Hepatocyte (in vitro differentiated cells): ENCODE data around the gene CHPT1. TPM values are rescaled to one million over a fixed set of nuclear protein-coding genes. Genes with fewer than 3 reads are reported as not detected.
"Not testable (repeated sequence)": the region's sequence is repeated elsewhere in the genome, so short reads cannot be mapped to it uniquely, and the experiment has no call there.

Experiments used
- DNase-seq: peaks from one replicate; pipeline ENCODE4 v3.0.0-alpha.2; 2016; ENCODE audit warnings: low spot score
- H2AFZ ChIP-seq: fragments of 200-600 bp; sonication (generic); 2 replicates; pipeline ENCODE4 v1.6.0; 2016; ENCODE audit warnings: antibody characterized with exemption, mild to moderate bottlenecking
- H3K27ac ChIP-seq: fragments of 200-600 bp; sonication (generic); 2 replicates; pipeline ENCODE4 v1.5.1; 2016; ENCODE audit warnings: mild to moderate bottlenecking
- H3K27me3 ChIP-seq: fragments of 200-600 bp; sonication (generic); 2 replicates; pipeline ENCODE4 v1.6.1; 2016
- H3K36me3 ChIP-seq: fragments of 200-600 bp; sonication (generic); replicated peaks from 2 replicates; pipeline ENCODE4 v1.5.1; 2016; ENCODE audit warnings: low read depth; ENCODE audit not compliant: insufficient read depth
- H3K4me1 ChIP-seq: fragments of 200-600 bp; sonication (generic); 2 replicates; pipeline ENCODE4 v1.5.1; 2016; ENCODE audit warnings: mild to moderate bottlenecking, moderate library complexity; ENCODE audit not compliant: insufficient read depth
- H3K4me2 ChIP-seq: fragments of 200-600 bp; sonication (generic); 2 replicates; pipeline ENCODE4 v1.6.0; 2016
- H3K4me3 ChIP-seq: fragments of 200-600 bp; sonication (generic); 2 replicates; pipeline ENCODE4 v1.5.1; 2016; ENCODE audit warnings: mild to moderate bottlenecking
- H3K79me2 ChIP-seq: fragments of 200-600 bp; sonication (generic); 2 replicates; pipeline ENCODE4 v1.6.0; 2017; ENCODE audit warnings: mild to moderate bottlenecking
- H3K9me2 ChIP-seq: fragments of 200-600 bp; sonication (generic); replicated peaks from 2 replicates; pipeline ENCODE4 v1.6.0; 2017; ENCODE audit warnings: mild to moderate bottlenecking; ENCODE audit not compliant: insufficient read depth
- H3K9me3 ChIP-seq: fragments of 200-600 bp; sonication (generic); 2 replicates; pipeline ENCODE4 v1.5.1; 2016; ENCODE audit warnings: low read depth, mild to moderate bottlenecking
- H4K20me1 ChIP-seq: fragments of 200-600 bp; sonication (generic); 2 replicates; pipeline ENCODE4 v1.6.0; 2016; ENCODE audit warnings: mild to moderate bottlenecking; ENCODE audit not compliant: insufficient read depth, poor library complexity, severe bottlenecking
- EZH2 ChIP-seq: fragments of 200-600 bp; sonication (generic); IDR thresholded peaks from 2 replicates; pipeline ENCODE4 v1.6.1; 2016; ENCODE audit warnings: antibody characterized with exemption, mild to moderate bottlenecking, borderline replicate concordance
- EZH2phosphoT487 ChIP-seq: fragments of 200-600 bp; sonication (generic); IDR thresholded peaks from one replicate; pipeline ENCODE4 v1.6.1; 2018; ENCODE audit warnings: antibody characterized with exemption, mild to moderate bottlenecking, low read depth, moderate library complexity; ENCODE audit not compliant: unreplicated experiment, severe bottlenecking
- WGBS: methylation state at CpG from one replicate; pipeline ENCODE4 v1.1.6; 2016; ENCODE audit warnings: low lambda C conversion rate; ENCODE audit errors: missing lambda C conversion rate; 5-methylcytosine and 5-hydroxymethylcytosine counted together
- polyA plus RNA-seq: library from polyadenylated mRNA; unstranded; fragments of >200 nt; fragmentation: Nextera tagmentation; extraction: Ambion mirVana; gene quantifications from 2 replicates; pipeline ENCODE4 v1.2.1, GENCODE V29; 2016
- total RNA-seq: library from RNA; depleted of rRNA; stranded (reverse); fragments of >200 nt; gene quantifications from 2 replicates; pipeline ENCODE4 v1.2.3, GENCODE V29; 2014
- TF ChIP-seq, protein P1 (sequence below): fragments of 200-600 bp; sonication (generic); IDR thresholded peaks from 2 replicates; pipeline ENCODE4 v1.5.1; 2016; ENCODE audit warnings: antibody characterized with exemption, mild to moderate bottlenecking; ENCODE audit not compliant: poor library complexity

The CHPT1 gene
- total and polyA plus RNA-seq, 2 experiments from 2014 or later, result 92.3 to 127 TPM

GRCh38 chr12:101680240-101680639, 17.2 kb upstream of the CHPT1 start:
- Histone ChIP-seq H2AFZ (no peak overlapping the region), H4K20me1 (no peaks in the 10 kb centered on the region), H3K4me2 (no peak overlapping the region), H3K9me3 (no peaks in the 10 kb centered on the region), H3K27me3 (no peaks in the 10 kb centered on the region), H3K4me1 (no peaks in the 10 kb centered on the region), H3K9me2 (no peaks in the 10 kb centered on the region), H3K36me3 (no peaks in the 10 kb centered on the region), H3K4me3 (no peak overlapping the region), H3K27ac (no peak overlapping the region), H3K79me2 (no peaks in the 10 kb centered on the region)
- no peak for DNase-seq
- TF ChIP-seq, protein P1, sequence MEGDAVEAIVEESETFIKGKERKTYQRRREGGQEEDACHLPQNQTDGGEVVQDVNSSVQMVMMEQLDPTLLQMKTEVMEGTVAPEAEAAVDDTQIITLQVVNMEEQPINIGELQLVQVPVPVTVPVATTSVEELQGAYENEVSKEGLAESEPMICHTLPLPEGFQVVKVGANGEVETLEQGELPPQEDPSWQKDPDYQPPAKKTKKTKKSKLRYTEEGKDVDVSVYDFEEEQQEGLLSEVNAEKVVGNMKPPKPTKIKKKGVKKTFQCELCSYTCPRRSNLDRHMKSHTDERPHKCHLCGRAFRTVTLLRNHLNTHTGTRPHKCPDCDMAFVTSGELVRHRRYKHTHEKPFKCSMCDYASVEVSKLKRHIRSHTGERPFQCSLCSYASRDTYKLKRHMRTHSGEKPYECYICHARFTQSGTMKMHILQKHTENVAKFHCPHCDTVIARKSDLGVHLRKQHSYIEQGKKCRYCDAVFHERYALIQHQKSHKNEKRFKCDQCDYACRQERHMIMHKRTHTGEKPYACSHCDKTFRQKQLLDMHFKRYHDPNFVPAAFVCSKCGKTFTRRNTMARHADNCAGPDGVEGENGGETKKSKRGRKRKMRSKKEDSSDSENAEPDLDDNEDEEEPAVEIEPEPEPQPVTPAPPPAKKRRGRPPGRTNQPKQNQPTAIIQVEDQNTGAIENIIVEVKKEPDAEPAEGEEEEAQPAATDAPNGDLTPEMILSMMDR, result no peak
- no peak for TF ChIP-seq EZH2
- TF ChIP-seq EZH2phosphoT487, result no peak
- 88% methylated on average over 3 of the region's 3 CpGs for WGBS

DNA sequence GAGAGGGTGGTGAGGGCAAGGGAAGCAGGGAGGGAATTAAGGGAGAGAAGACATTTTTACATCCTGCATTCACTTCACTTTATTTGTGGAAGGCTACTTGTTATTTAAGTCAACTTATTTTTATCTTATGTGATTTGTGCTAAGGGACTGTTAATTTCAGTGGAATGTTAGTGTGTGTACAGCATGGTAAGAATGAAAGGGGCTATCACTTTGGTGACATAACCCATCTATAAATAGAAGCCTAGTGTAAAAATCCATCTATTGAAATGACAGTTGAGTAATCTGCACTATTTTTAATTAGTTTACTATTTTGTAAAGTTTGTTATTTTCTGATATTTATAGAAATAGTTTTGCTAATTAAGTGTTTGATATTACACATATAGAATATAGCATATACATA, 16.8 kb upstream of the CHPT1 start:
- Histone ChIP-seq H3K27me3 (no peaks in the 10 kb centered on the region), H3K4me1 (no peaks in the 10 kb centered on the region), H3K4me2 (no peak overlapping the region), H4K20me1 (no peaks in the 10 kb centered on the region), H3K79me2 (no peaks in the 10 kb centered on the region), H3K36me3 (no peaks in the 10 kb centered on the region), H3K9me2 (no peaks in the 10 kb centered on the region), H2AFZ (no peak overlapping the region), H3K27ac (no peak overlapping the region), H3K9me3 (no peaks in the 10 kb centered on the region), H3K4me3 (no peak overlapping the region)
- no peak for DNase-seq
- TF ChIP-seq EZH2 (no peak), EZH2phosphoT487 (no peak)
- TF ChIP-seq, protein P1, result no peak

GRCh38 chr12:101681627-101682026, 15.8 kb upstream of the CHPT1 start:
- H3K9me2 ChIP-seq, H3K4me2 ChIP-seq, H3K9me3 ChIP-seq, H3K4me3 ChIP-seq, H3K27me3 ChIP-seq, H3K79me2 ChIP-seq, H3K36me3 ChIP-seq, DNase-seq, H3K27ac ChIP-seq, H4K20me1 ChIP-seq, H3K4me1 ChIP-seq, H2AFZ ChIP-seq: not testable (repeated sequence)
- WGBS, result 84% methylated on average over 6 of the region's 6 CpGs

- H3K36me3 ChIP-seq, result no peaks in the 10 kb centered on the region
- no peaks in the 10 kb centered on the region for H3K79me2 ChIP-seq
- no peak overlapping the region for H3K27ac ChIP-seq
- no peaks in the 10 kb centered on the region for H3K9me2 ChIP-seq
- no peak overlapping the region for H3K4me2 ChIP-seq
- H4K20me1 ChIP-seq, result no peaks in the 10 kb centered on the region
- H3K9me3 ChIP-seq, result no peaks in the 10 kb centered on the region
- no peaks in the 10 kb centered on the region for H3K27me3 ChIP-seq
- WGBS, result 82% methylated on average over 1 of the region's 1 CpG
- TF ChIP-seq, protein P1, result no peak
- TF ChIP-seq EZH2phosphoT487 (no peak), EZH2 (no peak)
- H2AFZ ChIP-seq, result no peak overlapping the region
- H3K4me1 ChIP-seq, result no peaks in the 10 kb centered on the region
- H3K4me3 ChIP-seq, result no peak overlapping the region
- DNase-seq, result no peak
These were observed 12.3 kb upstream of the CHPT1 start for GRCh38 chr12:101685092-101685491.
